Gastroesophageal sphincter (tissue), 3 donors: ENCODE measurements around the gene ZBTB8B.

Experiments used
- EP300 ChIP-seq: sonication (generic); formaldehyde crosslinking; IDR thresholded peaks from one replicate; pipeline ENCODE4 v1.6.1; 2017; ENCODE audit warnings: antibody characterized with exemption, mild to moderate bottlenecking
- POLR2A ChIP-seq, 2 donors: fragments of 450-650 bp; IDR thresholded peaks; one replicate each; pipeline ENCODE4 v1.6.1; 2017; ENCODE audit warnings: antibody characterized with exemption in 2 of 2, mild to moderate bottlenecking in 2 of 2, moderate library complexity in 1 of 2
- POLR2AphosphoS5 ChIP-seq: sonication (generic); formaldehyde crosslinking; IDR thresholded peaks from one replicate; pipeline ENCODE4 v1.6.1; 2017; ENCODE audit warnings: antibody characterized with exemption
- TF ChIP-seq, protein P1 (sequence below), 4 experiments: fragments of 200-600 bp in 2 of 4; fragments of 450-650 bp in 2 of 4; sonication (generic) in 1 of 4; IDR thresholded peaks; one replicate each; pipeline ENCODE4 v1.5.1; 2017 to 2019; ENCODE audit warnings: antibody characterized with exemption in 4 of 4, mild to moderate bottlenecking in 2 of 4, moderate library complexity in 2 of 4

DNA sequence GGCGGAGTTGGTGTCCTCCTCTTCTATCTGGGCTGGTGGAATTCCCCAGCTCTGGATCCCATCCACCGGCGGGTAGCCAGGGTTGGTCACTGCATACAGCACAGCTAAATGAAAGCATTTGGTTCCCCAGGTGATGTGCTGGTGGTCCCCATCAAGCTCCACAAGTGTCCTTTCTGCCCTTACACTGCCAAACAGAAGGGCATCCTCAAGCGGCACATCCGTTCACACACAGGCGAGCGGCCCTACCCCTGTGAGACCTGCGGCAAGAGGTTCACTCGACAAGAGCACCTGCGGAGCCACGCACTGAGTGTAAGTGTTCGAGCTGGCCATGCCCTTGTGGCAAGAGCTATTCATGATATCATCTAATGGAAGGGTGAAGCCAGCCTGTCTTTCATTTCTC lies 15.9 kb downstream of the ZBTB8B start:
- TF ChIP-seq POLR2AphosphoS5 (no peak), EP300 (no peak), POLR2A (IDR thresholded peaks at IDR 0.05) (no peak)
- TF ChIP-seq, protein P1, sequence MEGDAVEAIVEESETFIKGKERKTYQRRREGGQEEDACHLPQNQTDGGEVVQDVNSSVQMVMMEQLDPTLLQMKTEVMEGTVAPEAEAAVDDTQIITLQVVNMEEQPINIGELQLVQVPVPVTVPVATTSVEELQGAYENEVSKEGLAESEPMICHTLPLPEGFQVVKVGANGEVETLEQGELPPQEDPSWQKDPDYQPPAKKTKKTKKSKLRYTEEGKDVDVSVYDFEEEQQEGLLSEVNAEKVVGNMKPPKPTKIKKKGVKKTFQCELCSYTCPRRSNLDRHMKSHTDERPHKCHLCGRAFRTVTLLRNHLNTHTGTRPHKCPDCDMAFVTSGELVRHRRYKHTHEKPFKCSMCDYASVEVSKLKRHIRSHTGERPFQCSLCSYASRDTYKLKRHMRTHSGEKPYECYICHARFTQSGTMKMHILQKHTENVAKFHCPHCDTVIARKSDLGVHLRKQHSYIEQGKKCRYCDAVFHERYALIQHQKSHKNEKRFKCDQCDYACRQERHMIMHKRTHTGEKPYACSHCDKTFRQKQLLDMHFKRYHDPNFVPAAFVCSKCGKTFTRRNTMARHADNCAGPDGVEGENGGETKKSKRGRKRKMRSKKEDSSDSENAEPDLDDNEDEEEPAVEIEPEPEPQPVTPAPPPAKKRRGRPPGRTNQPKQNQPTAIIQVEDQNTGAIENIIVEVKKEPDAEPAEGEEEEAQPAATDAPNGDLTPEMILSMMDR (IDR thresholded peaks at IDR 0.05) = no peak
